HepG2 (cell line): Measurements from ENCODE around the gene PDZD7. TPM values are rescaled to one million over a fixed set of nuclear protein-coding genes. Genes with fewer than 3 reads are reported as not detected.

ENCODE experiments used
- AHR ChIP-seq: IDR thresholded peaks from 2 replicates; pipeline ENCODE4 v1.6.1; 2018; ENCODE audit warnings: missing genetic modification reagents, missing compliant biosample characterization
- GATA4 ChIP-seq: sonication (generic); IDR thresholded peaks from 2 replicates; pipeline ENCODE4 v1.6.1; 2016; ENCODE audit warnings: antibody characterized with exemption, low read depth, borderline replicate concordance
- KAT8 ChIP-seq: IDR thresholded peaks from 2 replicates; pipeline ENCODE4 v1.6.1; 2016; ENCODE audit warnings: missing genetic modification reagents, missing compliant biosample characterization
- MAX ChIP-seq: IDR thresholded peaks from 2 replicates; pipeline ENCODE4 v1.6.1; 2012; ENCODE audit warnings: inconsistent platforms
- NFYB ChIP-seq: sonication (generic); formaldehyde crosslinking; IDR thresholded peaks from 2 replicates; pipeline ENCODE4 v1.4.0; 2020; ENCODE audit warnings: missing genetic modification reagents
- NR2F1 ChIP-seq, 2 experiments: fragments of 450-650 bp in 1 of 2; formaldehyde crosslinking in 1 of 2; IDR thresholded peaks; 2 replicates each; pipeline versions ENCODE4 v1.5.0 to v1.6.1; 2016 to 2020; ENCODE audit warnings: mild to moderate bottlenecking in 1 of 2, missing compliant biosample characterization in 1 of 2, missing genetic modification reagents in 1 of 2, moderate library complexity in 1 of 2
- PTBP1 ChIP-seq: fragments of 200-400 bp; formaldehyde crosslinking; IDR thresholded peaks from 2 replicates; pipeline ENCODE4 v1.6.1; 2018; ENCODE audit warnings: low read length, low read depth; ENCODE audit not compliant: poor library complexity, severe bottlenecking
- RBM22 ChIP-seq: fragments of 200-400 bp; formaldehyde crosslinking; optimal IDR thresholded peaks from 2 replicates; pipeline ENCODE3; 2017; ENCODE audit warnings: mild to moderate bottlenecking, low read length, moderate library complexity
- RCOR2 ChIP-seq: IDR thresholded peaks from 2 replicates; pipeline ENCODE4 v1.6.1; 2016; ENCODE audit warnings: missing biosample characterization, missing genetic modification reagents
- RFXANK ChIP-seq: IDR thresholded peaks from 2 replicates; pipeline ENCODE4 v1.6.1; 2016
- RNF219 ChIP-seq: sonication (generic); formaldehyde crosslinking; IDR thresholded peaks from 2 replicates; pipeline ENCODE4 v1.5.0; 2020; ENCODE audit warnings: mild to moderate bottlenecking, missing genetic modification reagents
- SMC3 ChIP-seq: IDR thresholded peaks from 2 replicates; pipeline ENCODE4 v1.6.1; 2011; ENCODE audit warnings: low read length, improper control_type of control experiment
- SOX13 ChIP-seq, 3 experiments: fragments of 450-650 bp in 1 of 3; sonication (generic) in 1 of 3; formaldehyde crosslinking in 1 of 3; IDR thresholded peaks in 2 of 3; conservative IDR thresholded peaks in 1 of 3; 2 replicates each; pipeline versions ENCODE4 v1.5.0 to v1.6.1; 2016 to 2020; ENCODE audit warnings: antibody characterized with exemption in 1 of 3, mild to moderate bottlenecking in 1 of 3, missing compliant biosample characterization in 1 of 3, missing genetic modification reagents in 1 of 3, moderate library complexity in 1 of 3
- SSRP1 ChIP-seq: IDR thresholded peaks from 2 replicates; pipeline ENCODE4 v1.6.1; 2016; ENCODE audit warnings: control low read depth
- STAT5B ChIP-seq: sonication (generic); formaldehyde crosslinking; IDR thresholded peaks from 2 replicates; pipeline ENCODE4 v1.4.0; 2020; ENCODE audit warnings: missing genetic modification reagents
- TERF1 ChIP-seq: sonication (generic); formaldehyde crosslinking; IDR thresholded peaks from 2 replicates; pipeline ENCODE4 v1.8.0; 2022; ENCODE audit warnings: mild to moderate bottlenecking, missing genetic modification reagents, moderate library complexity
- ZBTB14 ChIP-seq: sonication (generic); formaldehyde crosslinking; IDR thresholded peaks from 2 replicates; pipeline ENCODE4 v1.4.0; 2020; ENCODE audit warnings: missing genetic modification reagents
- ZBTB3 ChIP-seq: sonication (generic); formaldehyde crosslinking; IDR thresholded peaks from 2 replicates; pipeline ENCODE4 v1.4.0; 2020; ENCODE audit warnings: low read depth, mild to moderate bottlenecking, moderate library complexity, missing genetic modification reagents, borderline replicate concordance
- ZKSCAN1 ChIP-seq: fragments of 150-350 bp; IDR thresholded peaks from 2 replicates; pipeline ENCODE4 v1.6.1; 2014; ENCODE audit warnings: low read length
- ZMAT3 ChIP-seq: sonication (generic); formaldehyde crosslinking; conservative IDR thresholded peaks from 2 replicates; pipeline ENCODE4 v1.7.0; 2021; ENCODE audit warnings: missing genetic modification reagents
- ZMAT5 ChIP-seq: sonication (generic); formaldehyde crosslinking; IDR thresholded peaks from 2 replicates; pipeline ENCODE4 v1.5.0; 2020; ENCODE audit warnings: mild to moderate bottlenecking, low read depth, missing genetic modification reagents, borderline replicate concordance
- ZSCAN30 ChIP-seq: sonication (generic); formaldehyde crosslinking; IDR thresholded peaks from 2 replicates; pipeline ENCODE4 v1.5.0; 2020; ENCODE audit warnings: mild to moderate bottlenecking, missing genetic modification reagents
- ZUFSP ChIP-seq: sonication (generic); formaldehyde crosslinking; IDR thresholded peaks from 2 replicates; pipeline ENCODE4 v1.9.0; 2021; ENCODE audit warnings: missing genetic modification reagents, mild to moderate bottlenecking, borderline replicate concordance
- polyA plus RNA-seq, 8 experiments: library from polyadenylated mRNA; depleted of rRNA in 3 of 8; stranded (reverse) in 7 of 8; unstranded in 1 of 8; fragments of >200 nt; fragmentation: Illumina TruSeq in 4 of 8; extraction: Trizol in 4 of 8; gene quantifications; 2 replicates each; pipeline versions ENCODE4 v1.2.1 to v1.2.3, GENCODE V29; 2011 to 2016; ENCODE audit warnings: low read depth in 4 of 8, missing spikeins in 1 of 8, mixed read lengths in 1 of 8; ENCODE audit not compliant: insufficient read depth in 1 of 8
- total RNA-seq, 5 experiments: library from RNA; depleted of rRNA; stranded (reverse); fragments of >200 nt; fragmentation: Illumina TruSeq; extraction: Trizol; gene quantifications; 2 replicates each; pipeline ENCODE4 v1.2.3, GENCODE V29; 2016; ENCODE audit warnings: low read depth in 1 of 5

The PDZD7 gene
- total and polyA plus RNA-seq, 2 of the 13 experiments (the other 11 are each of a cell fraction or from before 2014, with no cell fraction given): 0.58 to 0.73 TPM

- TF ChIP-seq SOX13 (IDR thresholded peaks at IDR 0.05) (no peak), SOX13 (CRISPR knock-in tag; conservative IDR thresholded peaks at IDR 0.05 in 1 of 2, IDR thresholded peaks at IDR 0.05 in 1 of 2) (peak in 1 of 2 experiments; percentile 25; a peak in 1 of 4 replicates), GATA4 (no peak), PTBP1 (no peak), ZBTB14 (no peak), TERF1 (CRISPR knock-in tag) (no peak), AHR (CRISPR knock-in tag) (0 out of 2 replicates have a peak, but pooled peaks have one; percentile 27), NFYB (CRISPR knock-in tag) (no peak), RCOR2 (CRISPR knock-in tag) (no peak), ZKSCAN1 (no peak), RBM22 (no peak), KAT8 (CRISPR knock-in tag) (no peak), MAX (no peak), SMC3 (no peak), SSRP1 (CRISPR knock-in tag) (0 out of 2 replicates have a peak, but pooled peaks have one; percentile 32), ZMAT3 (CRISPR knock-in tag) (no peak; the same call in 1 of the 2 replicates), ZSCAN30 (no peak), NR2F1 (CRISPR knock-in tag; IDR thresholded peaks at IDR 0.05) (no peak; a peak in 1 of 4 replicates), ZUFSP (CRISPR knock-in tag) (no peak), ZBTB3 (CRISPR knock-in tag) (no peak), ZMAT5 (no peak), RNF219 (CRISPR knock-in tag) (no peak), STAT5B (no peak), RFXANK (CRISPR knock-in tag) (no peak)
These were observed 60.6 kb downstream of the PDZD7 start (continued) for GRCh38 chr10:100970076-100970913.
